ENCODE results near the gene PHKA2. TPM values are rescaled to one million over a fixed set of nuclear protein-coding genes. Genes with fewer than 3 reads are reported as not detected.

Gene PHKA2
- total RNA-seq, 6 experiments from 2014 or later, result 48.9 to 114 (median 62.1) TPM

GRCh38 chrX:18895189-18895951 is 88.5 kb downstream of the PHKA2 start:
- no peak for DNase-seq

GRCh38 chrX:18894156-18894555 is 89.8 kb downstream of the PHKA2 start:
- no peak overlapping the region for H3K27ac ChIP-seq
- DNase-seq (no peak), ATAC-seq (no peak)
- intact Hi-C loops (cut with DNase I), result no loop called here
- H3K36me3 ChIP-seq, result peaks cover 0 to 9% (median 1%) of the 10 kb centered on the region in 4 donors
- no peaks in the 10 kb centered on the region for H3K27me3 ChIP-seq
- H3K9me3 ChIP-seq, result no peaks in the 10 kb centered on the region
- H3K4me3 ChIP-seq, result no peak overlapping the region
- TF ChIP-seq POLR2A (IDR thresholded peaks at IDR 0.05), result no peak
- TF ChIP-seq, protein P1, sequence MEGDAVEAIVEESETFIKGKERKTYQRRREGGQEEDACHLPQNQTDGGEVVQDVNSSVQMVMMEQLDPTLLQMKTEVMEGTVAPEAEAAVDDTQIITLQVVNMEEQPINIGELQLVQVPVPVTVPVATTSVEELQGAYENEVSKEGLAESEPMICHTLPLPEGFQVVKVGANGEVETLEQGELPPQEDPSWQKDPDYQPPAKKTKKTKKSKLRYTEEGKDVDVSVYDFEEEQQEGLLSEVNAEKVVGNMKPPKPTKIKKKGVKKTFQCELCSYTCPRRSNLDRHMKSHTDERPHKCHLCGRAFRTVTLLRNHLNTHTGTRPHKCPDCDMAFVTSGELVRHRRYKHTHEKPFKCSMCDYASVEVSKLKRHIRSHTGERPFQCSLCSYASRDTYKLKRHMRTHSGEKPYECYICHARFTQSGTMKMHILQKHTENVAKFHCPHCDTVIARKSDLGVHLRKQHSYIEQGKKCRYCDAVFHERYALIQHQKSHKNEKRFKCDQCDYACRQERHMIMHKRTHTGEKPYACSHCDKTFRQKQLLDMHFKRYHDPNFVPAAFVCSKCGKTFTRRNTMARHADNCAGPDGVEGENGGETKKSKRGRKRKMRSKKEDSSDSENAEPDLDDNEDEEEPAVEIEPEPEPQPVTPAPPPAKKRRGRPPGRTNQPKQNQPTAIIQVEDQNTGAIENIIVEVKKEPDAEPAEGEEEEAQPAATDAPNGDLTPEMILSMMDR (IDR thresholded peaks at IDR 0.05), result no peak
- no peaks in the 10 kb centered on the region for H3K4me1 ChIP-seq
- WGBS (ENCODE audit: insufficient coverage, low coverage, low lambda C conversion rate, missing lambda C conversion rate), result 61% methylated on average over 2 of the region's 18 CpGs

More at GRCh38 chrX:18895189-18895951, 88.5 kb downstream of the PHKA2 start:
- H3K27ac ChIP-seq, result no peak overlapping the region
- H3K36me3 ChIP-seq, result peaks cover 0 to 14% (median 1%) of the 10 kb centered on the region in 4 donors
- intact Hi-C loops (cut with DNase I), result no loop called here
- no peak for TF ChIP-seq POLR2A (IDR thresholded peaks at IDR 0.05)
- TF ChIP-seq, protein P1 (IDR thresholded peaks at IDR 0.05), result peak in 1 of 4 donors; percentile 10
- H3K4me3 ChIP-seq, result no peak overlapping the region
- peak in 1 of 4 donors; percentile 4 for ATAC-seq
- 76% methylated on average over 10 of the region's 18 CpGs for WGBS (ENCODE audit: insufficient coverage, low coverage, low lambda C conversion rate, missing lambda C conversion rate)
- no peaks in the 10 kb centered on the region for H3K9me3 ChIP-seq
- H3K4me1 ChIP-seq, result no peaks in the 10 kb centered on the region
- H3K27me3 ChIP-seq, result no peaks in the 10 kb centered on the region

DNA sequence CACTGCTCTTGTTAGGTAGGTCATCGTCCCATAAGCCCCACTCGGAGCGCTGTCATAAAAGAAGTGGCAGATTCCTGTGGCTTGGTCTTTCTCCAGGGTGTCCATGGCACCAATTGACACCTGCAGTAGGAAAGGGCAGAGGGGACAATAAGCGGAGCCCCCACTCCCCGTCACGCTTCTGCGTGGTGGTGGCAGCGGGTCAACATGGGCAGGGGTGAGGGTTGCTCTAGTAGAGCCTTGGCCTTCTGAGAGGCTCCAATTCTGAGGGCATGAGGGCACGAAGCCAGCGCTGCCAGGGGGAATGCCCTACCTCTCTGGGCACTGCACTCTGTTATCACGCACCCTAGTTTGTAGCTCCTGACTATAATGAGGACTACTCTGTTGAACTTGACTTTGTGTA is 90.4 kb downstream of the PHKA2 start:
- DNase-seq (no peak), ATAC-seq (peak in 1 of 4 donors; percentile 24)
- Histone ChIP-seq H3K27me3 (no peaks in the 10 kb centered on the region), H3K9me3 (no peaks in the 10 kb centered on the region), H3K36me3 (peaks cover 0 to 9% (median 1%) of the 10 kb centered on the region in 4 donors), H3K4me3 (no peak overlapping the region), H3K27ac (no peak overlapping the region), H3K4me1 (no peaks in the 10 kb centered on the region)
- TF ChIP-seq, protein P1 (IDR thresholded peaks at IDR 0.05), result no peak
- no peak for TF ChIP-seq POLR2A (IDR thresholded peaks at IDR 0.05)
- intact Hi-C loops (cut with DNase I), result no loop called here
- 28% methylated on average over 4 of the region's 11 CpGs for WGBS (ENCODE audit: insufficient coverage, low coverage, low lambda C conversion rate, missing lambda C conversion rate)

DNA sequence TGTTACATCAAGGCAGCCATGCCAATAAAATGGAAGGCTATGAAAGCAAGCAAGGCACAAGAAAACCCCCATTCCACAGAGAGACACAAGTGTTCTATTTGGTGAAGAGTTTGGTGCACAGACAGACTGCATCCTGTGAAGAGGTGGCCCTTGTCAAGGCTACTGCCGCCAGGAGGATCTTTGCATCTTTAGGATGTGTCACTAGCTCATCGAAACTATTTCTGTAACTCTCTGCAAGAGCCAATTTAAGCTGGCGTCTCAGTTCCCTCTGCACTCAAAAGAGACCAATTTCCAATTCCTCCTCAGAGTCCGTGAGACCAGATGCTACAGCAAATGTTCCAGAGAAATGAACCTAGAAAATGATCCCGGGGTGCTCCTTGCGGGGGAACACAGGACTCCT is 91.0 kb downstream of the PHKA2 start:
- DNase-seq (no peak), ATAC-seq (no peak)
- Histone ChIP-seq H3K4me1 (peaks cover 0 to 1% (median 0%) of the 10 kb centered on the region in 4 donors), H3K36me3 (peaks cover 0 to 4% (median 1%) of the 10 kb centered on the region in 4 donors), H3K4me3 (no peak overlapping the region), H3K27ac (no peak overlapping the region), H3K27me3 (no peaks in the 10 kb centered on the region), H3K9me3 (no peaks in the 10 kb centered on the region)
- TF ChIP-seq, protein P1 (IDR thresholded peaks at IDR 0.05), result no peak
- TF ChIP-seq POLR2A (IDR thresholded peaks at IDR 0.05), result no peak
- WGBS (ENCODE audit: insufficient coverage, low coverage, low lambda C conversion rate, missing lambda C conversion rate), result 75% methylated on average over 4 of the region's 6 CpGs
- intact Hi-C loops (cut with DNase I), result no loop called here

All from right lobe of liver (tissue), 6 donors.